ENCODE measurements around the gene TM9SF4. TPM values are rescaled to one million over a fixed set of nuclear protein-coding genes. Genes with fewer than 3 reads are reported as not detected.
A peak's percentile ranks its signal among the peaks of the same experiment; 100 is the strongest.

TM9SF4 gene
- polyA plus RNA-seq, 3 donors, result 49.7 to 78.5 (median 78.3) TPM

DNA sequence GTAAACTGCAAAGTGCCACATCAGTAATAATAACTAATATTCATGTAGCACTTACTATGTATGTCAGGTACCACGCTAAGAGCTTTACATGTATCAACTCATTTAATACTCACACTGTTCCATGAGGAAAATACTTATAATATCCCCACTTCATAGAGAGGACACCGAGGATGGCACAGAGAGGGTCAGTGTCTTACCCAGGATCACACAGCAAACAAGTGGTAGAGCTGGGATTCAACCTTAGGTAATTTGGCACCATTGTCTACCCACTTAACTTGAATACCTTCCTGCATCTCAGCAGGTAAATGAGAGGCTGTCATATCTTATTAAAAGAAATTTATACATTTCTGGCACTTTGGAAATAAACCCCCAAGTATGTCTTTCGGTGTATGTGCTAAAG lies 106.2 kb downstream of the TM9SF4 start:
- Histone ChIP-seq H3K27me3 (ENCODE audit: control insufficient read depth in 2 of 2, insufficient read depth in 2 of 2, low read length in 2 of 2) (no peaks in the 10 kb centered on the region), H3K36me3 (replicated peaks in 1 of 2; ENCODE audit: control insufficient read depth in 1 of 2, insufficient read depth in 2 of 2, low read length in 2 of 2) (peaks cover 55 to 94% of the 10 kb centered on the region in 2 donors), H3K79me2 (ENCODE audit: insufficient read depth, low read length) (peaks cover 4% of the 10 kb centered on the region), H3K4me3 (replicated peaks in 1 of 3; ENCODE audit: low read depth in 2 of 3, low read length in 3 of 3) (no peak overlapping the region), H3K4me2 (replicated peaks; ENCODE audit: extremely low read depth, low read length, poor library complexity, severe bottlenecking) (no peak overlapping the region), H3K27ac (ENCODE audit: low read depth in 1 of 2, low read length in 2 of 2) (no peak overlapping the region), H4K20me1 (ENCODE audit: insufficient read depth, low read length) (no peaks in the 10 kb centered on the region), H3K9me3 (replicated peaks in 1 of 2; ENCODE audit: control insufficient read depth in 1 of 2, insufficient read depth in 1 of 2, low read length in 2 of 2) (no peaks in the 10 kb centered on the region), H3K9ac (ENCODE audit: insufficient read depth, low read length, poor library complexity, severe bottlenecking) (no peak overlapping the region), H3K4me1 (ENCODE audit: control insufficient read depth in 1 of 2, insufficient read depth in 2 of 2, low read length in 2 of 2) (no peaks in the 10 kb centered on the region), H2AFZ (ENCODE audit: insufficient read depth, low read depth, low read length, poor library complexity, severe bottlenecking) (no peak overlapping the region)
- Mint-ChIP-seq H3K36me3 (peaks cover 77 to 93% of the 10 kb centered on the region in 2 donors), H3K4me3 (no peak overlapping the region), H3K27ac (no peak overlapping the region), H3K4me1 (peaks cover 4% of the 10 kb centered on the region), H3K9me3 (no peaks in the 10 kb centered on the region), H3K27me3 (ENCODE audit: low read depth in 3 of 3) (no peaks in the 10 kb centered on the region)
- no peak for DNase-seq
- TF ChIP-seq, protein P1, sequence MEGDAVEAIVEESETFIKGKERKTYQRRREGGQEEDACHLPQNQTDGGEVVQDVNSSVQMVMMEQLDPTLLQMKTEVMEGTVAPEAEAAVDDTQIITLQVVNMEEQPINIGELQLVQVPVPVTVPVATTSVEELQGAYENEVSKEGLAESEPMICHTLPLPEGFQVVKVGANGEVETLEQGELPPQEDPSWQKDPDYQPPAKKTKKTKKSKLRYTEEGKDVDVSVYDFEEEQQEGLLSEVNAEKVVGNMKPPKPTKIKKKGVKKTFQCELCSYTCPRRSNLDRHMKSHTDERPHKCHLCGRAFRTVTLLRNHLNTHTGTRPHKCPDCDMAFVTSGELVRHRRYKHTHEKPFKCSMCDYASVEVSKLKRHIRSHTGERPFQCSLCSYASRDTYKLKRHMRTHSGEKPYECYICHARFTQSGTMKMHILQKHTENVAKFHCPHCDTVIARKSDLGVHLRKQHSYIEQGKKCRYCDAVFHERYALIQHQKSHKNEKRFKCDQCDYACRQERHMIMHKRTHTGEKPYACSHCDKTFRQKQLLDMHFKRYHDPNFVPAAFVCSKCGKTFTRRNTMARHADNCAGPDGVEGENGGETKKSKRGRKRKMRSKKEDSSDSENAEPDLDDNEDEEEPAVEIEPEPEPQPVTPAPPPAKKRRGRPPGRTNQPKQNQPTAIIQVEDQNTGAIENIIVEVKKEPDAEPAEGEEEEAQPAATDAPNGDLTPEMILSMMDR (IDR thresholded peaks at IDR 0.05), result no peak
- no CpG with 5 or more reads among the region's 3 CpGs for WGBS (ENCODE audit: insufficient coverage)
- intact Hi-C loops (cut with micrococcal nuclease), result no loop called here

DNA sequence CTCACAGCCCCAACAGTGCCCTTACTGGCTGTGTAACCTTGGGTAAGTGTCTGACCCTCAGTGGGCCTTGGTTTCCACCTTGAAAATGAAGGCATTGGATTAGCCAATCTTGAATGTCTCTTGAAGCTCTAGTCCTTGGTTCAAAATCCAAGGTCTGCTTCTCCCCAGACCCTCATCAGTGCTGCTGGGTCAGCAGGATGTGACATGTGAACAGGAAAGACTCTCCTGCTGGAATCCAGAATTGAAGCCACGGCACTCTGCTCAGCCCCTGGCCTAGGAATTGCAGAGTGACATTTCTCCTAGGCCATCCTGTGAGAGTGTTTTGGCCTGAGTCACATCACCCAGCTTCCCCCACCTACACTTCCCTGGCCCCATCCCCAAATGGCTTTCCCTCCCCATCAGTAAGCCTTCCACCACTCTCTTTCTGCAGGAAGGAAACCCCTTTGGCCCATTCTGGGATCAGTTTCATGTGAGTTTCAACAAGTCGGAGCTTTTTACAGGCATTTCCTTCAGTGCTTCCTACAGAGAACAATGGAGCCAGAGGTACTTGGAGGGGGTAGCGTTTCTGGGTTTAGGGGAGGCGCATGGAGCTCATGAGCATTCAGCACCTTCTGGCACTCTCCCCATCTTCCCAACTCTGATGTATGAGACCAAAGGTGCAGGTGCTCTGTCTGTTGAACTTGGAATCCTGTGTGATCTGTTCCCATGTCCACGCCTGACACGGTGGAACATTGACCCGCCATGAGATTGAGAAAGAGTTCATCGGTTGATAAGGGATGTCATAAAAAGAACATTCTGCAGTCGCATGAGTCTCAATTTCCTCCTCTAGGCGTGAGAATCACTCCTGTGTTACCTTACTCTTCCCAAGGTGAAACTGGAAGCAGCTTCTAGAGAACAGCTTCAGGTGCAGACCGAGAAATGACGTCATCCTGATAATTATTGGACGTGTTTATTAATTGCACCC lies 106.9 kb downstream of the TM9SF4 start:
- no peaks in the 10 kb centered on the region for H3K27me3 ChIP-seq (ENCODE audit: control insufficient read depth in 2 of 2, insufficient read depth in 2 of 2, low read length in 2 of 2)
- no peaks in the 10 kb centered on the region for H3K4me1 ChIP-seq (ENCODE audit: control insufficient read depth in 1 of 2, insufficient read depth in 2 of 2, low read length in 2 of 2)
- Mint-ChIP-seq H3K9me3 (no peaks in the 10 kb centered on the region), H3K36me3 (peaks cover 78 to 93% of the 10 kb centered on the region in 2 donors), H3K4me1 (peaks cover 2% of the 10 kb centered on the region), H3K4me3 (no peak overlapping the region), H3K27ac (peak overlapping the region in 2 of 7 donors; percentile 23 to 30), H3K27me3 (ENCODE audit: low read depth in 3 of 3) (peaks cover 0 to 1% (median 0%) of the 10 kb centered on the region in 3 donors)
- no peak overlapping the region for H2AFZ ChIP-seq (ENCODE audit: insufficient read depth, low read depth, low read length, poor library complexity, severe bottlenecking)
- H3K27ac ChIP-seq (ENCODE audit: low read depth in 1 of 2, low read length in 2 of 2), result peak overlapping the region in 1 of 2 donors; percentile 12
- H3K79me2 ChIP-seq (ENCODE audit: insufficient read depth, low read length), result peaks cover 4% of the 10 kb centered on the region
- 98% methylated on average over 5 of the region's 13 CpGs for WGBS (ENCODE audit: insufficient coverage)
- TF ChIP-seq, protein P1 (IDR thresholded peaks at IDR 0.05), result no peak
- H3K4me2 ChIP-seq (replicated peaks; ENCODE audit: extremely low read depth, low read length, poor library complexity, severe bottlenecking), result no peak overlapping the region
- no peaks in the 10 kb centered on the region for H4K20me1 ChIP-seq (ENCODE audit: insufficient read depth, low read length)
- H3K9me3 ChIP-seq (replicated peaks in 1 of 2; ENCODE audit: control insufficient read depth in 1 of 2, insufficient read depth in 1 of 2, low read length in 2 of 2), result no peaks in the 10 kb centered on the region
- DNase-seq, result no peak
- H3K4me3 ChIP-seq (replicated peaks in 1 of 3; ENCODE audit: low read depth in 2 of 3, low read length in 3 of 3), result no peak overlapping the region
- H3K36me3 ChIP-seq (replicated peaks in 1 of 2; ENCODE audit: control insufficient read depth in 1 of 2, insufficient read depth in 2 of 2, low read length in 2 of 2), result peaks cover 58 to 94% of the 10 kb centered on the region in 2 donors
- intact Hi-C loops (cut with micrococcal nuclease), result no loop called here
- H3K9ac ChIP-seq (ENCODE audit: insufficient read depth, low read length, poor library complexity, severe bottlenecking), result no peak overlapping the region

Other genes starting within 250 kb of the TM9SF4 start
- gene DUSP15, start 239.2 kb upstream of the TM9SF4 start, polyA plus RNA-seq, result not detected
- under 1 TPM in 1 of 3 donors, not detected in 2; 0.21 TPM for gene TTLL9, start 239.1 kb upstream of the TM9SF4 start, polyA plus RNA-seq
- gene PDRG1, start 157.7 kb upstream of the TM9SF4 start, polyA plus RNA-seq, result 1 to 10 TPM; 3.5 to 4.4 (median 3.7) TPM
- gene XKR7, start 141.6 kb upstream of the TM9SF4 start, polyA plus RNA-seq, result under 1 TPM in 2 of 3 donors, not detected in 1; 0.02 to 0.43 TPM
- gene CCM2L, start 99.3 kb upstream of the TM9SF4 start, polyA plus RNA-seq, result not detected
- 100 to 1,000 TPM; 430 to 688 (median 526) TPM for gene HCK, start 57.5 kb upstream of the TM9SF4 start, polyA plus RNA-seq
- gene PLAGL2, start 98.0 kb downstream of the TM9SF4 start, polyA plus RNA-seq, result 10 to 100 TPM in 2 of 3 donors, 1 to 10 TPM in 1; 6.2 to 31.7 (median 14.7) TPM
- 10 to 100 TPM; 10.9 to 22.8 (median 11.8) TPM for gene POFUT1, start 98.2 kb downstream of the TM9SF4 start, polyA plus RNA-seq
- gene KIF3B, start 167.9 kb downstream of the TM9SF4 start, polyA plus RNA-seq, result 1 to 10 TPM; 1.5 to 7.5 (median 3.4) TPM
- gene ASXL1, start 248.6 kb downstream of the TM9SF4 start, polyA plus RNA-seq, result 10 to 100 TPM in 1 of 3 donors, 1 to 10 TPM in 2; 1.8 to 47.1 (median 2.8) TPM